Glomerular visceral epithelial cell (primary cell): Measurements from ENCODE around the gene HSBP1L1.

Experiments
- DNase-seq: peaks from one replicate; pipeline ENCODE4 v3.0.0-alpha.2; 2016; ENCODE audit errors: extremely low spot score

Gene HSBP1L1

GRCh38 chr18:79961527-79962291, 2.7 kb upstream of the HSBP1L1 start:
- DNase-seq: no peak

GRCh38 chr18:79962311-79962710, 2.1 kb upstream of the HSBP1L1 start:
- no peak for DNase-seq

- no peak for DNase-seq
Observed at GRCh38 chr18:79962835-79963657, 1.4 kb upstream of the HSBP1L1 start.

GRCh38 chr18:79963658-79964329, 649 bp upstream of the HSBP1L1 start:
- no peak for DNase-seq

GRCh38 chr18:79965119-79965902, 868 bp downstream of the HSBP1L1 start:
- DNase-seq: peak; percentile 77

GRCh38 chr18:79970419-79971133, 6.1 kb downstream of the HSBP1L1 start:
- DNase-seq: no peak

- no peak for DNase-seq
Observed at GRCh38 chr18:79971211-79971952, 6.9 kb downstream of the HSBP1L1 start.

GRCh38 chr18:79971986-79972385, 7.5 kb downstream of the HSBP1L1 start:
- DNase-seq: no peak

GRCh38 chr18:79972720-79973119, 8.3 kb downstream of the HSBP1L1 start:
- DNase-seq: no peak

GRCh38 chr18:79973517-79973916, 9.1 kb downstream of the HSBP1L1 start:
- no peak for DNase-seq

- no peak for DNase-seq
Observed at GRCh38 chr18:79974025-79974654, 9.7 kb downstream of the HSBP1L1 start.

GRCh38 chr18:79975043-79975442, 10.6 kb downstream of the HSBP1L1 start:
- DNase-seq: no peak

GRCh38 chr18:79975985-79976680, 11.7 kb downstream of the HSBP1L1 start:
- no peak for DNase-seq

GRCh38 chr18:79979843-79980242, 15.4 kb downstream of the HSBP1L1 start:
- no peak for DNase-seq

GRCh38 chr18:79980585-79980984, 16.1 kb downstream of the HSBP1L1 start:
- no peak for DNase-seq

- no peak for DNase-seq
Observed at GRCh38 chr18:79982736-79983135, 18.3 kb downstream of the HSBP1L1 start.

- DNase-seq: no peak
Observed at GRCh38 chr18:79983253-79983652, 18.8 kb downstream of the HSBP1L1 start.

- DNase-seq: no peak
Observed at GRCh38 chr18:79983793-79984192, 19.4 kb downstream of the HSBP1L1 start.

- DNase-seq: no peak
Observed at GRCh38 chr18:79985172-79985571, 20.7 kb downstream of the HSBP1L1 start.
